Measurements from ENCODE around the gene ARHGAP9. TPM values are rescaled to one million over a fixed set of nuclear protein-coding genes. Genes with fewer than 3 reads are reported as not detected.

Gene ARHGAP9
- total RNA-seq, 1 donor from 2014 or later: 28.7 TPM

DNA sequence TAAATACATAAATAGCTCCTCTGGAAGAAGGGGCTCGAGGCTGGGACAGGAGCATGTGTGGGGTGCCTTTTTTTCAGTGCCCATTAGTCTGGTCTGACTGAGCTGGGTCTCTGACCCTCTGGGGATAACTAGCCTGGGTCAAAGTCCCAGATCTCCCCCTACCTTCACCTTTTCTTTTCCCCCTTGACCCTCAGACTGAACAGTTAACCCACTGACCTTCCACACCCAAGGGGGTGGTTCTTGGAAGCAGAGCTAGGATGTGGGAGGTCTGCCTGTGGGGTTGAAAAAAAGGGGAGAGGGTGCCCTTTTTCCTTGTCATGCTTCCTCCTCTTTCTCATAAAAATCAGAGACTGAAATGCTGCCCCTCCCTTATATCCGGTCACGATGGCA lies 21.0 kb downstream of the ARHGAP9 start:
- no peaks in the 10 kb centered on the region for H3K9me3 ChIP-seq
- no peak for DNase-seq (ENCODE audit: extremely low spot score in 2 of 2)
- no peaks in the 10 kb centered on the region for H3K27me3 ChIP-seq
- no peaks in the 10 kb centered on the region for H3K36me3 ChIP-seq
- peak overlapping the region; percentile 89 for H3K27ac ChIP-seq
- H3K4me3 ChIP-seq: peak overlapping the region; percentile 60 to 72
- H3K4me1 ChIP-seq: peaks cover 31% of the 10 kb centered on the region
- intact Hi-C loops (cut with DNase I): loop anchor here (10.0 kb wide), 1 partner anchor 154 kb away; no protein-coding TSS in a partner anchor
- TF ChIP-seq POLR2A (IDR thresholded peaks at IDR 0.05): no peak
- TF ChIP-seq POLR2AphosphoS5 (IDR thresholded peaks at IDR 0.05; ENCODE audit: insufficient read depth in 1 of 2, low read depth in 1 of 2): no peak
- TF ChIP-seq, protein P1, sequence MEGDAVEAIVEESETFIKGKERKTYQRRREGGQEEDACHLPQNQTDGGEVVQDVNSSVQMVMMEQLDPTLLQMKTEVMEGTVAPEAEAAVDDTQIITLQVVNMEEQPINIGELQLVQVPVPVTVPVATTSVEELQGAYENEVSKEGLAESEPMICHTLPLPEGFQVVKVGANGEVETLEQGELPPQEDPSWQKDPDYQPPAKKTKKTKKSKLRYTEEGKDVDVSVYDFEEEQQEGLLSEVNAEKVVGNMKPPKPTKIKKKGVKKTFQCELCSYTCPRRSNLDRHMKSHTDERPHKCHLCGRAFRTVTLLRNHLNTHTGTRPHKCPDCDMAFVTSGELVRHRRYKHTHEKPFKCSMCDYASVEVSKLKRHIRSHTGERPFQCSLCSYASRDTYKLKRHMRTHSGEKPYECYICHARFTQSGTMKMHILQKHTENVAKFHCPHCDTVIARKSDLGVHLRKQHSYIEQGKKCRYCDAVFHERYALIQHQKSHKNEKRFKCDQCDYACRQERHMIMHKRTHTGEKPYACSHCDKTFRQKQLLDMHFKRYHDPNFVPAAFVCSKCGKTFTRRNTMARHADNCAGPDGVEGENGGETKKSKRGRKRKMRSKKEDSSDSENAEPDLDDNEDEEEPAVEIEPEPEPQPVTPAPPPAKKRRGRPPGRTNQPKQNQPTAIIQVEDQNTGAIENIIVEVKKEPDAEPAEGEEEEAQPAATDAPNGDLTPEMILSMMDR (IDR thresholded peaks at IDR 0.05): no peak

DNA sequence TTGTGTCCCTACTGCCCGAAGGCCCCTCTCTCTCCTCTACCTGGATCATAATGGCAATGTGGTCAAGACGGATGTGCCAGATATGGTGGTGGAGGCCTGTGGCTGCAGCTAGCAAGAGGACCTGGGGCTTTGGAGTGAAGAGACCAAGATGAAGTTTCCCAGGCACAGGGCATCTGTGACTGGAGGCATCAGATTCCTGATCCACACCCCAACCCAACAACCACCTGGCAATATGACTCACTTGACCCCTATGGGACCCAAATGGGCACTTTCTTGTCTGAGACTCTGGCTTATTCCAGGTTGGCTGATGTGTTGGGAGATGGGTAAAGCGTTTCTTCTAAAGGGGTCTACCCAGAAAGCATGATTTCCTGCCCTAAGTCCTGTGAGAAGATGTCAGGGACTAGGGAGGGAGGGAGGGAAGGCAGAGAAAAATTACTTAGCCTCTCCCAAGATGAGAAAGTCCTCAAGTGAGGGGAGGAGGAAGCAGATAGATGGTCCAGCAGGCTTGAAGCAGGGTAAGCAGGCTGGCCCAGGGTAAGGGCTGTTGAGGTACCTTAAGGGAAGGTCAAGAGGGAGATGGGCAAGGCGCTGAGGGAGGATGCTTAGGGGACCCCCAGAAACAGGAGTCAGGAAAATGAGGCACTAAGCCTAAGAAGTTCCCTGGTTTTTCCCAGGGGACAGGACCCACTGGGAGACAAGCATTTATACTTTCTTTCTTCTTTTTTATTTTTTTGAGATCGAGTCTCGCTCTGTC lies 22.8 kb downstream of the ARHGAP9 start:
- Histone ChIP-seq H3K27ac (no peak overlapping the region), H3K4me1 (peaks cover 21% of the 10 kb centered on the region), H3K4me3 (no peak overlapping the region), H3K27me3 (no peaks in the 10 kb centered on the region), H3K9me3 (no peaks in the 10 kb centered on the region), H3K36me3 (no peaks in the 10 kb centered on the region)
- no peak for DNase-seq (ENCODE audit: extremely low spot score in 2 of 2)
- TF ChIP-seq POLR2A (IDR thresholded peaks at IDR 0.05) (no peak), POLR2AphosphoS5 (IDR thresholded peaks at IDR 0.05; ENCODE audit: insufficient read depth in 1 of 2, low read depth in 1 of 2) (no peak)
- TF ChIP-seq, protein P1 (IDR thresholded peaks at IDR 0.05): no peak
- intact Hi-C loops (cut with DNase I): loop anchor here (10.0 kb wide), 1 partner anchor 152 kb away; no protein-coding TSS in a partner anchor

DNA sequence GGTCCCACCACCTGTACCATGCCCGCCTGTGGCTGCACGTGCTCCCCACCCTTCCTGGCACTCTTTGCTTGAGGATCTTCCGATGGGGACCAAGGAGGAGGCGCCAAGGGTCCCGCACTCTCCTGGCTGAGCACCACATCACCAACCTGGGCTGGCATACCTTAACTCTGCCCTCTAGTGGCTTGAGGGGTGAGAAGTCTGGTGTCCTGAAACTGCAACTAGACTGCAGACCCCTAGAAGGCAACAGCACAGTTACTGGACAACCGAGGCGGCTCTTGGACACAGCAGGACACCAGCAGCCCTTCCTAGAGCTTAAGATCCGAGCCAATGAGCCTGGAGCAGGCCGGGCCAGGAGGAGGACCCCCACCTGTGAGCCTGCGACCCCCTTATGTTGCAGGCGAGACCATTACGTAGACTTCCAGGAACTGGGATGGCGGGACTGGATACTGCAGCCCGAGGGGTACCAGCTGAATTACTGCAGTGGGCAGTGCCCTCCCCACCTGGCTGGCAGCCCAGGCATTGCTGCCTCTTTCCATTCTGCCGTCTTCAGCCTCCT lies 23.4 kb downstream of the ARHGAP9 start:
- Histone ChIP-seq H3K4me3 (no peak overlapping the region), H3K27me3 (no peaks in the 10 kb centered on the region), H3K27ac (no peak overlapping the region), H3K9me3 (no peaks in the 10 kb centered on the region), H3K36me3 (no peaks in the 10 kb centered on the region), H3K4me1 (peaks cover 14% of the 10 kb centered on the region)
- TF ChIP-seq POLR2A (IDR thresholded peaks at IDR 0.05) (no peak), POLR2AphosphoS5 (IDR thresholded peaks at IDR 0.05; ENCODE audit: insufficient read depth in 1 of 2, low read depth in 1 of 2) (no peak)
- TF ChIP-seq, protein P1 (IDR thresholded peaks at IDR 0.05): no peak
- intact Hi-C loops (cut with DNase I): loop anchor here (10.0 kb wide), 1 partner anchor 151 kb away; no protein-coding TSS in a partner anchor
- DNase-seq (ENCODE audit: extremely low spot score in 2 of 2): no peak

DNA sequence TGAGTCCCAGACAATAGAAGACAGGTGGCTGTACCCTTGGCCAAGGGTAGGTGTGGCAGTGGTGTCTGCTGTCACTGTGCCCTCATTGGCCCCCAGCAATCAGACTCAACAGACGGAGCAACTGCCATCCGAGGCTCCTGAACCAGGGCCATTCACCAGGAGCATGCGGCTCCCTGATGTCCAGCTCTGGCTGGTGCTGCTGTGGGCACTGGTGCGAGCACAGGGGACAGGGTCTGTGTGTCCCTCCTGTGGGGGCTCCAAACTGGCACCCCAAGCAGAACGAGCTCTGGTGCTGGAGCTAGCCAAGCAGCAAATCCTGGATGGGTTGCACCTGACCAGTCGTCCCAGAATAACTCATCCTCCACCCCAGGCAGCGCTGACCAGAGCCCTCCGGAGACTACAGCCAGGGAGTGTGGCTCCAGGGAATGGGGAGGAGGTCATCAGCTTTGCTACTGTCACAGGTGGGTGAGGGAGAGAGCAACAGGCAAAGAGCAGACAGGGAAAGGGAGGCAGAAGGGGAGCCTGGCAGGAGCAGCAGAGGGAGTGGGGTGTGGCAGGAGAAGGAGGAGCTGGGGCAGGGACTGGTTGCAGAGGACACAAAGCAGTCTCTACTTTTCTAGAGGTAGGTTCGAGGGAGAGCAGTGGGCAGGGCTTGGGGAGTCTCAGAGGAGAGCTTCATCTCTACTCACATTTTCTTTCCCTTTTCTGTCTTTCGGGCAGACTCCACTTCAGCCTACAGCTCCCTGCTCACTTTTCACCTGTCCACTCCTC lies 24.1 kb downstream of the ARHGAP9 start:
- H3K4me3 ChIP-seq: no peak overlapping the region
- TF ChIP-seq, protein P1 (IDR thresholded peaks at IDR 0.05): no peak
- TF ChIP-seq POLR2A (IDR thresholded peaks at IDR 0.05): no peak
- no peak for TF ChIP-seq POLR2AphosphoS5 (IDR thresholded peaks at IDR 0.05; ENCODE audit: insufficient read depth in 1 of 2, low read depth in 1 of 2)
- peak in 1 of 2 donors; percentile 74 for DNase-seq (ENCODE audit: extremely low spot score in 2 of 2)
- H3K9me3 ChIP-seq: no peaks in the 10 kb centered on the region
- H3K36me3 ChIP-seq: no peaks in the 10 kb centered on the region
- peaks cover 7% of the 10 kb centered on the region for H3K4me1 ChIP-seq
- intact Hi-C loops (cut with DNase I): loop anchor here (10.0 kb wide), 1 partner anchor 151 kb away; no protein-coding TSS in a partner anchor
- no peak overlapping the region for H3K27ac ChIP-seq
- no peaks in the 10 kb centered on the region for H3K27me3 ChIP-seq

Measured in vagina (tissue), 2 donors.